Measurements from ENCODE around the gene DNAAF9.

DNAAF9 gene

GRCh38 chr20:3364323-3365013, 43.0 kb downstream of the DNAAF9 start:
- DNase-seq = no peak

GRCh38 chr20:3360752-3361151, 46.7 kb downstream of the DNAAF9 start:
- DNase-seq = no peak

GRCh38 chr20:3358676-3359340, 48.7 kb downstream of the DNAAF9 start:
- no peak for DNase-seq

All from NCI-H226 (cell line).